NCI-H2227 (cell line): ENCODE measurements around the gene CATSPERD.

Experiments
- DNase-seq: peaks from one replicate; lab custom pipeline; 2025; ENCODE audit not compliant: unreplicated experiment; lab: John Stamatoyannopoulos, UW

Gene CATSPERD

DNA sequence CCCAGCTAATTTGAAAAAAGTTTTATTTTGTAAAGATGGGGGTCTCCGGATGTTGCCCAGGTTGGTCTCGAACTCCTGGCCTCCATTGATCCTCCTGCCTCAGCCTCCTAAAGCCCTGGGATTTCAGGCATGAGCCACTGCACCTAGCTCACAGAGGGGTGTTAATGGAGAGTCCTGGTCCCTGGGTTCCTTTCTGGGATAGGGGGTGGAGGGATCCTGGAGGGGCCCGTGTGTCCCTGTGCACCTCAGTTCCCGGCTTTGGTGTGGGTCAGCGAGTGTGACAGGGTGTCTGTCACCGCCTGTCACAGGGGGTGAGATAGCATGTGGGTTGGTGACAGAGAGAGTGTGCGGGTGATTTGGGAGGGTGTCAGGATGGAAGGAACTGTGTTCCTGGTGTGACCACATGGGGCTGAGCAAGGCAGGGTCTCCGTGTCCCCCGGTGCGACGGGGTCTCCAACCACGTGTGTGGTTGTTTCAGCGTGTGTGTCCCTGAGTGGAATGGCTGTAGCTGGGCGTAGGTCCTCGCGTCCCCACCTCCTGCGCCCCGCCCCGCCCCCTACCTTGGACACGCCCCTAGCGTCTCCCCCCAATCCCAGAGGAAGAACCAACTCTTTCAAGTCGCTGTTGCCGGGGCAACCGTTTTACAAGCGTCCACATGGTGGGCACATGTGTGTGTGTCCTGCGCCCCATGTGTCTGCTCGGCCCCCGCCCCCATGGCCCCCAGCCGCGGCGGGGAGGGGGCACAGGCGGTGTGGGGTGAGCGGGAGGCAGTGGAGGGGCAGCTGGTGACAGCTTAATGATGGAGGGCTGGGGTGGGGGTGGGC is 81.6 kb downstream of the CATSPERD start:
- DNase-seq: peak; percentile 83

DNA sequence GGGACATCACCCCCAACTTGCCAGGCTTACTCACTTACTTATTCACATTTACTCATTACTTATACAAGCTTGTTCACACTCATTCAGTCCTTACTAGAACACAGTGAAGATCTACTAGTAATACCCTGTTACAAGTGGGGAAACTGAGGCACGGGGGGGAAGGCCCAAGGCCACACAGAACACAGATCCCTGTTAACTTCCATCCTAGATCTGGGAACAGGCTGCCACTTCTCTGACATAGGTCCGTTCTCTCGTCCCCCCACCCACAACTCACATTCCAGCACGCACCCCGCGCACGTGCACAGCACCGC is 83.0 kb downstream of the CATSPERD start:
- DNase-seq: no peak

DNA sequence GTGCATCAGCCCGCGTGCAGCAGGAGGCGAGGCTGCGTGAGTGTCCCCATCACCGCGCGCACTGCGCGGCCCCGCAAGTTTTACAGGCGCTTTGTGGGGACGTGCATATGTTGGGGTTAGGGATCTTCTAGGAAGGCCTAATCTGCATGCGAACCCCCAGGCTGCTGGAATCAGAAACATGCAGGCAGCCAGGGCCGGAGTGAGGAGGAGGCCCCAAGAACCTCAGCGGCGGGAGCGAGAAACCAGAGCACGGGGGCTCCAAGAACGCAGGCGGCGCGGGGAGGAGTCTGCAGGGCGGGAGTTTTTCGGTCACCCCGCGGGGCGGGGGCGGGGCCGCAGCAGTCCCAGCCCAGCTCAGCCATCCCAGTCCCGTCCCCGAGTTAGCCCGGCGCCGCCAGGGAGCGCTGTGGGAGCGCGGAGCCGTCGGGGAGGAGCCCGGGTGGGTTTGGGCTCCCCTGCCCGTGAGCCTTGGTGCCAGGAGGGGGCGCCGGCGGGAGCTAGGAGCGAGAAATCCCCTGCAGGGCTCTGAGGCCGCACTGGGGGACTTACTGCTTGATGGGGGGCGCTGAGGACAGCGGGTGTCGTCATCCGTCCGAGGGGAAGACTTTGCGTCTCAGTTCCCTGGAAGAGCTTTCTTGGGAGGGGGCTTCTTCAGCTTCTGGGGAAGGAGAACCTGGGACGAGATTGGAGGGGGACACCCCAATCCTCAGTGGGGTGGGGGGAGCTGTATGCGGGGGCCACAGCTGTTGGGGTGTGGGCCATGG is 83.5 kb downstream of the CATSPERD start:
- peak; percentile 95 for DNase-seq

DNA sequence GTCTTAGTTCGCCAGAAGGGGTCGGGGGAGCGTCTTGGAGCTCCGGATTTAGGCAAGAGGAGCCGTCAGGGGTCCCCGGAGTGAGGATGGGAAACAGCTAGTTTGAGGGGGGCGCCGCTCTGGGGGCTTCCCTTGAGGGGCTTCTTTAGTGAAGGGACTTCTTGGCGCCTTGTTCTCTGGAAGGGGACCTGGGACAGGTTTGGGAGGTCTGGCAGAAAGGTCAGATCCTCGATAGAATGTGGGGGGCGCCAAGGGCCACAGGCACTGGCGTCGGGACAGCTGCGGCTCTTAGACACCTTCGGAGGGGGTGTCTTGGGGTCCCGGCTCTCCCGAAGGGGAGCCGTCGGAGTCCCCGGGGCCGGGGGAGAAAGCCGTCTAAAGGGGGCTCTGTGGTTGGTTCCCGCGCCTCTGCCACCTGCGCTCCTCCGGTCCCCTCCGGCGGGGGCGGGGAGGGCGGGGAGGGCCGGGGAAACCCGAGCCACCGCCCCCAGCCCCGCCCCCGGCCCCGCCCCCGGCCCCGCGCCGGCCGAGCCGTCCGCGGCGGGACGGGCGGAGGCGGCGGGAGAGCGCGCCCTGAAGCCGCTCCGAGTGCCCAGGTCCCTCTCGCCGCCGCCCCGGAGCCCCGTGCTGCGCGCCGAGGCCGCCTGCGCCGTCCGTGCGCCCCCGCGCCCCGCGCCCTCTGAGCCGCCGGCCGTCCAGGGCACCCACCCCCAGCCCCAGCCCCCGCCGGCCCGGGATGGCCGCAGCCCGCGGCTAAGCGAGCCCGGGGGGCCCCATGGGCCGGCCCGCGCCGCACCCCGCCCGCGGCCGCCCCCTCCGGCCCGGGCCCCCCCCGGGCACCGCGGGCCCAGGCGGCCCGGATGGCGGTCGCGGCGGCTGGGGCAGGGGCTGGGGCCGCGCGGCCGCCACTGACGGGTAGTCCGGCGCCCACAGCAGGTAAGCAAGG is 84.4 kb downstream of the CATSPERD start, which contains the start of gene NRTN:
TSS of gene NRTN (plus strand) at position 552 of the 946 bp plus-strand sequence. CDS start 19,099 bp downstream, outside the sequence.
- DNase-seq: peak; percentile 56

DNA sequence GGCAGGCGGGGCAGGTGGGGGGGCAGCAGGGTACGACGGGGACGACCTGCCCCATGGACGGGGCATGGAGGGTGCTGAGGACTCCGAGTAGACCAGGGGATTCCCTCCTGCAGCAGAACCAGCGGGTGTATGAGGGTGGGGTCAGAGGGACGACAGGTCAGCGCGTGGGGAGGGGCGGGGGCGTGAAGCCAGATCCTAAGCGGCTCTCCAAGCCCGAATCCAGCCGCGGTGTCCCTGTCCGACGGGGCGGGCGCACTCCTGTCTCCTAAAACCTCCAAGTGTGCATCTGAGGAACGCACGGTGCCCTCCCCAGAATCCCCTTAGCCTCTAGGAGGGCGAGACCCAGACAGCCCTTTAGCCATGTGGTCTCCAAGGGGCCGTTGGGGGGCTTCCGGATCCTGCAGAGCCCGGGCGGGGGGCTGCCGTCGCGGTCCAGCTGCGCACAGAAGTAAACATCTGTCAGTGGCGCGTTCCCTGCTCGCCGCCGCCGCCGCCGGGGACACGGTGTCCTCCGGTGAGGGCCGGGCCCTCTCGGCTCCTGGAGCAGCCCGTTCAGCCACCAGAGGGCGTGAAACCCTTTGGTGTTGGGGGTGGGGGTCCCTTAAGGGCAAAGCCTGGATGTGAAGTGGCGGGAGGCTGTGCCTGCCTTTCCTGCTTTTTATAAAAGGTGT is 85.2 kb downstream of the CATSPERD start:
- peak; percentile 84 for DNase-seq

DNA sequence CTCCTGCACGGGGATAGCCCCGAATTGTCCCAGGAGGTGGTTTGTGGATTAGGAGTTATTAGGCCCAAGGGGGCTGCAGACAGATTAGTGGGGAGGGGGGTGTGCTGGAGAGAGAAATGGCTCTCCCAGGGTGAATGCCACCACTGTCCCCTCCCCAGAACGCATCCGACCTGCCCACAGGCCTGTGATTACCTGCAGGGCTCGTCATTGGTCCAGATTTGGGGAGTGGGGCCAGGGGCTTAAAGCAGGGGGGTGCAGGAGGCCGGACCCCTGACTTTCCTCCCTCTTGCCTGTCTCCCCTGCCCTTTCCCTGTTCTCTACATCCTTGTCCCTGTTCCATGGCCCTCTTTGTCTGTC is 85.7 kb downstream of the CATSPERD start:
- no peak for DNase-seq

DNA sequence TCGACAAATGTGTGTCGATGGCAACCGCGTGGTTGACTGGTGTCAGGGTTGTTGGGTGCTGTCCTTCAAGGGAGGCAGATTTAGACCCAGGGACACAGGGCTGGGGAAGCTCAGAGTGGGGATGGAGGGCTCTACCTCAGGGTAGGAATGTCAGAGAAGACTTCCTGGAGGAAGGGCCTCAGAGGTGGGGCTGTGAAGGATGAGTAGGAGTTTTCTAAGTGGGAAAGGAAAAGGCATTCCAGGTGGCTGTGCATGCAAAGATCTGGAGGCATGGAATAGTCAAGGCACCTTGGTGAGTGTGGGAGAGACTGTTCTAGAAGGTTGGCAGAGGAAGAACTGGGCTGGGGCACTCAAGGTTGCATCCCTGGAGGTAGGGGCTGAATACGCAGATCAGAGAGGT is 86.5 kb downstream of the CATSPERD start:
- no peak for DNase-seq

DNA sequence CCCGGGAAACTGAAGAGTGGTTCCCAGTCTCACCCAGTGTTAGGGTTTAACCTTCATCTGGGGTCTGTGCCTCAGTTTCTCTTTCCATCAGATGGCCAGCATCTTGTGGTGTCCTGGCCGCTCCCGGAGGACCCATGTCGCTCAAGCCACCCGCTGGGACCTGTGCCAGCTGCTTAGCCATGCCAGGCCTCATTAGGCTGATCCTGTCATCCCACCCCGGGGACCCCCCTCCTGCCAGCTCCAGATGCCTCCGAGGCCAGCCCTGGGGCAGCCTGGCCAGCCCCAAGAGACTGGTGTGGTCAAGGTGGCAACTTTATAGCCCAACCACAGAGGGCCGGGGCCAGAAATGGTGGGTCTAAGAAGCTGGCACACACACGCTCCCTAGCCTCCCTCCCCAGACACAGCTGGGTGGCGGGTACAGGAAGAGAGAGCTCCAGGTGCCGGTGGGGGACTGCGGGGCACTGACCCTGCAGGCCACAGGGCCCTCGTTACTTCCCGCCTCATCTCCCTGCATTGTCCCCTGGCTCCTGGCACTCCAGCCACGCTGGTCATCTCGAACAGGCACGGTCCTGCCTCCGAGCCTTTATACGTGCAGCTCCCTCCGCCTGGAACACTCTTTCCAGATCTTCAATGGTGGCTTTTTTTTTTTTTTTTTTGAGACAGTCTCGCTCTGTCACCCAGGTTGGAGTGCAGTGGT is 87.8 kb downstream of the CATSPERD start:
- no peak for DNase-seq

DNA sequence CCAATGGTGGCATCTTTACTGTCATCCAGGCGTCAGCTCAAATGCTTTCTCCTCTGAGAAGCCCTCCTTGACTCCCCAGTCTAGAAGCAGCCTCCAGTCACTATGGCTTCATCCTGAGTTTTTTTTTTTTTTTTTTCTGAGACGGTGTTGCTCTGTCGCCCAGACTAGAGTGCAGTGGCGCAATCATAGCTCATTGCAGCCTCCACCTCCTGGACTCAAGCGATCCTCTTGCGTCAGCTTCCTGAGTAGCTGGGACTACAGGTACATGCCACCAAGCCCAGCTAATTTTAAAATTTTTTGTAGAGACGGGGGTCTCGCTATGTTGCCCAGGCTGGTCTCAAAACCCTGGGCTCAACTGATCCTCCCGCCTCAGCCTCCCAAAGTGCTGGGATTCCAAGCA is 88.6 kb downstream of the CATSPERD start:
- no peak for DNase-seq

DNA sequence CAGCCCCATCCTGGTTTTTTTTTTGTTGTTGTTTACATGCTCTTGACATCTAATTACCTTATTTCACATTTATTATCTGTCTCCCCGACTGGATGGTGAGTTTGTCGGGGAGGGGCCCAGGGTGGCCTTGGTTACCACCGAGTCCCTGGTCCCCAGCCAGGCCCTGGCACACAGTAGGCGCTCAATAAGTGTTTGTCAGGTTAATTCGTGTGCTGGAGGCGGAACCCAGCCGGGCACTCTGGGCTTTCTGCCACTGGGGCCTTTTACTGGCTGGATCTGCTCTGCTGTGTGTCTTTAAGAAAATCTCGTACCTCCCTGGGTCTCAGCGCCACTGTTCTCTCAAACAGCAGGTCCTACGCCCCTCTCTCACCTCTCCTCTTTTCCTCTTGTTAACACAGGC is 89.0 kb downstream of the CATSPERD start:
- DNase-seq: no peak

DNA sequence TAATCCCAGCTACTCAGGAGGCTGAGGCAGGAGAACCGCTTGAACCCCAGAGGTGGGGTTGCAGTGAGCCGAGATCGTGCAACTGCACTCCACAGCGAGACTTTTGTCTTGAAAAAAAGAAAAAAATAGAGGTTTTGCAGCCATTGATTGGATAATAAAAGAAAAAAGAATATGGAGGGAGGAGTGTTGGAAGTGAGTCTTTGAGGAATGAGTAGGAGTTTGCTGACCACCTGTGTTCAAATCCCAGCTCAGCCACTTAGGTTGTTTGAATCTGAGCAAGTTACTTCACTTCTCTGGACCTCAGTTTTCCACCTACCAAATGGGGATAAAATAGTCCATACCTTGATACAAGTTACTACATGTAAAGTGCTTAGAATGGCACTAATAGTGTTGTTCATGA is 90.7 kb downstream of the CATSPERD start:
- DNase-seq: no peak

DNA sequence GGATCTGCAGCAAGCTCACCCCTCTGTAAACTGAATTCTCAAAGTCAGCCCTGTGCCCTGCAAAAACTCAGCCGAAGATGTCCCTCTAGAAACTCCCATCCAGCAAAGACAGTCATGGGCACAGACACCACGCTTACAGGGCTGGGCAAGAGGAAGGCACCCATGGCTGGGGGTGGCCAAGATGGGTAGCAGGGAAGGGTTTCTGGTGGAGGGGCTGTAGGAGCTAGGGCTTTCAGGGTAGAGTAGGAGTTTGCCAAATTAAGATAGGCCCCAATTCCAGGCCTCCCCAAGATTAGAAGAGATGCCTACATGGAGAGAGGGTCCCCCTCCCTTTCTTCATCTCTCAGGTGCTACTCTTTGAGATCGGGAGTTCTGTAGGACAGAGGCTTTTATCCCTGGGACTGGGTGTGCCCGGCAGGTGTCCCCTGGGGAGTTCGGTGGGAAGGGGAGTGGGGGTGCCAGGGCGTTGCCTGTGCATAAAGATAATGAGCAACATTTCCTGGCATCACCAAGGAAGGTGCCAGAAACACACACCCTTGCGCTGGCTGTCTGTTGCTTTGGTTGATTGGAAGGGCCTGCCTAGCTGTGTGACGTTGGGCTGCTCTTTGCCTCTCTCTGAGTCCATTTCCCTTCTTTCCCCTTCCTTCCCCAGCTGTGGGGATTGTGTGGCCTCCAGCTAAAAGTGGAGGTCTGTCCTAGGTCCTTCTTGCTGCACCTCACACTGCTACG is 93.8 kb downstream of the CATSPERD start:
- no peak for DNase-seq

DNA sequence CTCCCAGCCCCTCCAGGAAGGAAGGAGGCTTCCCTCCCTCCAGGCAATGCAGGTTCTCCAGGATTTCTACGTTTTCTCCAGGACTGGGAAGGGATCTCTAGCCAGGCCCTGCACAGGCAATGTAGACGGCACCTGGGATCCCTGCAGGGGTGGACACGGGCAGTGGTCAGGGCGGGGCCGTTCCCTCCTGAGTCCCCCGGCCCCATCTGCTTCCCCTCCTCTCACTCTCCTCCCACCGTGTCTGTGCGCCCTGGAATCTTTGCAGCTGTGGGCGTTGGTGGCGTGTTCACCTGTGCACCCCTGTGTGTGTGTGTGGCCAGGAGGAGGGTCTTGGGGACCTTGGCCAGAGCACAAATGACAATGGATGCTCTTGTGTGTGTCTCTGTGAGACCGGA is 94.4 kb downstream of the CATSPERD start:
- DNase-seq: peak; percentile 12

DNA sequence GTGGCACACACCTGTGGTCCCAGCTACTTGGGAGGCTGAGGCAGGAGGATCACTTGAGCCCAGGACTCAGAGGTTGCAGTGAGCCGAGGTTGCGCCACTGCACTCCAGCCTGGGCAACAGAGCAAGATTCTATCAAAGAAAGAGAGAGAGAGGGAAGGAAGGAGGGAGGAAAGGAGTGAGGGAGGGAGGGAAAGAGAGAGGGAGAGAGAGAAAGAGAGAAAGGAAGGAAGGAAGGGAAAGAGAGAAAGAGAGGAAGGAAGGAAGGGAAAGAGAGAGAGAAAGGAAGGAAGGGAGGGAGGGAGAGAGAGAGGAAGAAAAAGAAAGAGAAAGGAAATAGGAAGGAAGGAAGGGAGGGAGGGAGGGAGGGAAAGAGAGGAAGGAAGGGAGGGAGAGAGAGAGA is 96.8 kb downstream of the CATSPERD start:
- DNase-seq: no peak

DNA sequence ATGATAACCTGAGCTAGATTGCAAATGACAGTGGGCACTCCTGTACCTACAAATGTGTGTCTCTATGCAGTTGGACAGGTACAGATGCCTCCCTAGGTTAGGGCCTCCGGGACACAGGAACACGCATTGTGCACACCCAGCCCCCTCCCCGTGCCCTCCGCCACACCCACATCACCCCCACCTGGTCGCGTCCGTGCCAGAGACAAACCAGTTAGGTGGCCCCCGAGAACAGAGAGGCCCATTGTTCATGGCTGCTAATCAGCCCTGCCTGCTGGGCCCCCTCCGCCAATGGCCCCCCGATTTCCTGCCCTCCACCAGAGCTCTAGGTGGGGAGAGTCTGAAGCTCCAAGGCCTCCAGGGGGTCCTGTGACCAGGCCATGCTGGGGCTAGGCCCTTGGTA is 98.2 kb downstream of the CATSPERD start:
- DNase-seq: no peak

DNA sequence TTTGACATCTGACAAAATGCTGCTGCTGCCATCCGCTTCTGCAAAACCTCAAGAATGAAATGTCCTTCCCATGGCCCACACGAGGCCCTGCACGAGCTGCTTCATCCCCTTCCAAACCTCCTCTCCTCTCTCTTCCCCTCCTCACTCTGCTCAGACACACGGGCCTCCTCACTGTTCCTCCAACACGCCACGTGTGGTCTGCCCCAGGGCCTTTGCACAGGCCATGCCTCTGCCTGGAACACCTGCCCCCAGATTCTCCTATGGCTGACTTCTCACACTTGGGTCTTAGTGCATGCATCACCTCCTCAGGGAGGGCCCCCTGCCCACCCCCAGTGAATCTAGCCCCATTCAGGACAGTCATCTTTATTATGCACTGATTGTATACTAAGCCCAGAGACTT is 100.3 kb downstream of the CATSPERD start:
- no peak for DNase-seq

DNA sequence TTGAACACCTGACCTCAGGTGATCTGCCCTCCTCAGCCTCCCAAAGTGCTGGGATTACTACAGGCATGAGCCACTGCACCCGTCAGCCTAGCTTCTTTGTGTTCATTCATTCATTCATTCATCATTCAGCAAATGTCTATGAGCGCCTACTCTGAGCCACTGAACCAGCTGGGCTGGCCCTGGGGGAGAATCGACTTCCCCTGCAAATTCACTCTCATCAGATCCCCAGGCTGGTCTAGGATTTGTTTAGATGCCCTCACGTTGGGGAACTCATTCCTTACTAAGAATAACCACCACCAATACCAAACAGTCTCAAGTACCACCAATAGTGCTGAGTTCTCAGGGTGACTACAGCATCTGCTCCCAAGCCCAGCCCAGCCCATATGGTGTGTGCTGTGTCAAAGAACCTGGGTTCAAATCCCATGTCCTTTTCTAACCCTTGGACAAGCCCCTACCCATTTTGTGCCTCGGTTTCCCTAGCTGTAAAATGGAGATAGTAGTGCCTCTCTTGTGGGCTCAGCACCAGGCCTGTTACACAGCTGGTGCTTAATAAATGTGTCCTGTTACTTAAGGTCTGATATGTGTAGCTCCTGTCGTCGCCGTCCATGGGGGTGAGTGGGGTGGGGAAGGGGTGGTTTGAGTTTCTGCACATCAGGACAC is 101.2 kb downstream of the CATSPERD start:
- no peak for DNase-seq

DNA sequence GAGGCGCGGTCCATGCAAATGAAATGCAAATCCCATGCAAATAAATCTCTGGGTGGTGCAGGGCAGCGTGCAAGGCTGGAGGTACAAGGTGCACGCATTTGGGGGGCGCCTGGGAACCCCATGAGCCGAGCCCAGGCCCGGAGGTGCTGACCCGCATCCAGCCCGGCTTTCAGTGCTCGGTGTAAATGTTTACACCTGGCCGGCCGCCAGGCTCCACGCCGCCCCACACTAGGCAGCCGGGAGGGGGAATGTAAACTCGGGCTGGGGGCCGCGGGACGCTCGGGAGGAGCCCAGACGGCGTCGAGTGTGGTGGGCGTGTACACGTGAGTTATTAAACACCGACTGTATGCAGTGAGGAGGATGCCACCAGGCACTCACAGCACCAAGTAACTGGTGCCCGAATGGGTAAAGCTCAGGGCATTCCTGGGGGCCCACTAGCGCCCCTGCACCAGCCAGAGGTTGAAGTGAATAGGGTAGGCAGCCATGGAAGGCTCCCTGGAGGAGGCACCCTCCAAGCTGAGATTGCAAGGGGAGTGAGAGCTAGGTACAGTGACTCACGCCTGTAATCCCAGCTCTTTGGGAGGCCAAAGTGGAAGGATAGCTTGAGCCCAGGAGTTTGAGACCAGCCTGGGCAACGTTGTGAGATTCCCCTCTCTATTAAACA is 101.9 kb downstream of the CATSPERD start:
- no peak for DNase-seq
